B cell (primary cell): ENCODE results near the gene IMP3.

Experiments
- CTCF ChIP-seq: fragments of 200-600 bp; IDR thresholded peaks from one replicate; pipeline ENCODE4 v1.8.0; 2022; ENCODE audit warnings: antibody characterized with exemption, mild to moderate bottlenecking
- EZH2 ChIP-seq: IDR thresholded peaks from 2 replicates; pipeline ENCODE4 v1.6.1; 2012; ENCODE audit warnings: borderline replicate concordance, low read depth, mild to moderate bottlenecking, moderate library complexity, low read length; ENCODE audit not compliant: insufficient read depth, poor library complexity, severe bottlenecking

- TF ChIP-seq CTCF (no peak), EZH2 (no peak)
These were observed 37.7 kb upstream of the IMP3 start for GRCh38 chr15:75677465-75678323.
